Measurements from ENCODE around the gene RASGEF1C. TPM values are rescaled to one million over a fixed set of nuclear protein-coding genes. Genes with fewer than 3 reads are reported as not detected.
A peak's percentile ranks its signal among the peaks of the same experiment; 100 is the strongest.

RASGEF1C gene
- total RNA-seq, 5 donors from 2014 or later (not counting 1 experiment from before 2014, with no cell fraction given): not detected

- WGBS (ENCODE audit: insufficient coverage): no CpG with 5 or more reads among the region's 1 CpG
- Mint-ChIP-seq H3K27me3 (peaks cover 15 to 17% of the 10 kb centered on the region in 2 donors), H3K27ac (no peak overlapping the region), H3K9me3 (no peaks in the 10 kb centered on the region), H3K36me3 (no peaks in the 10 kb centered on the region), H3K4me1 (no peaks in the 10 kb centered on the region), H3K4me3 (no peak overlapping the region)
- no peaks in the 10 kb centered on the region for H3K36me3 ChIP-seq (ENCODE audit: control insufficient read depth in 2 of 2, extremely low read depth in 1 of 2, insufficient read depth in 1 of 2, low read length in 1 of 2)
- ChIA-PET CTCF (interaction anchor here in 1 of 2 donors (0.6 kb wide), 1 partner anchor 348 kb away, joined by 3 read pairs; no protein-coding TSS in a partner anchor), POLR2A (no interaction called here)
- H3K9me3 ChIP-seq: no peaks in the 10 kb centered on the region
- no peaks in the 10 kb centered on the region for H3K4me1 ChIP-seq (ENCODE audit: control insufficient read depth in 1 of 2, extremely low read depth in 1 of 2, insufficient read depth in 2 of 2, low read length in 2 of 2)
- H3K4me3 ChIP-seq (ENCODE audit: control insufficient read depth in 1 of 2, extremely low read depth in 1 of 2, low read length in 1 of 2): no peak overlapping the region
- DNase-seq: no peak
- no peak overlapping the region for H3K27ac ChIP-seq (ENCODE audit: low read length)
- H3K27me3 ChIP-seq (replicated peaks in 1 of 2; ENCODE audit: control insufficient read depth in 2 of 2, extremely low read depth in 1 of 2, insufficient read depth in 2 of 2, low read length in 1 of 2): peaks cover 0 to 27% of the 10 kb centered on the region in 2 experiments
- no peak for ATAC-seq (replicated peaks in 1 of 4)
Observed at GRCh38 chr5:180122875-180123274, 86.1 kb downstream of the RASGEF1C start.

- H3K27me3 Mint-ChIP-seq: peaks cover 15 to 18% of the 10 kb centered on the region in 2 donors
- no peaks in the 10 kb centered on the region for H3K9me3 ChIP-seq
- POLR2A ChIA-PET: no interaction called here
- ATAC-seq (replicated peaks in 1 of 4) (no peak), DNase-seq (no peak)
- peaks cover 0 to 23% of the 10 kb centered on the region in 2 experiments for H3K27me3 ChIP-seq (replicated peaks in 1 of 2; ENCODE audit: control insufficient read depth in 2 of 2, extremely low read depth in 1 of 2, insufficient read depth in 2 of 2, low read length in 1 of 2)
- H3K27ac Mint-ChIP-seq: no peak overlapping the region
- 89% methylated on average over 2 of the region's 9 CpGs for WGBS (ENCODE audit: insufficient coverage)
- no peak overlapping the region for H3K4me3 Mint-ChIP-seq
- no peak overlapping the region for H3K27ac ChIP-seq (ENCODE audit: low read length)
- no peaks in the 10 kb centered on the region for H3K4me1 Mint-ChIP-seq
- H3K36me3 ChIP-seq (ENCODE audit: control insufficient read depth in 2 of 2, extremely low read depth in 1 of 2, insufficient read depth in 1 of 2, low read length in 1 of 2): no peaks in the 10 kb centered on the region
- H3K9me3 Mint-ChIP-seq: no peaks in the 10 kb centered on the region
- no peaks in the 10 kb centered on the region for H3K4me1 ChIP-seq (ENCODE audit: control insufficient read depth in 1 of 2, extremely low read depth in 1 of 2, insufficient read depth in 2 of 2, low read length in 2 of 2)
- CTCF ChIA-PET: interaction anchor here in 1 of 2 donors (0.7 kb wide), 1 partner anchor 85 kb away, joined by 4 read pairs; no protein-coding TSS in a partner anchor
- H3K4me3 ChIP-seq (ENCODE audit: control insufficient read depth in 1 of 2, extremely low read depth in 1 of 2, low read length in 1 of 2): no peak overlapping the region
- no peaks in the 10 kb centered on the region for H3K36me3 Mint-ChIP-seq
Observed at GRCh38 chr5:180121826-180122413, 87.1 kb downstream of the RASGEF1C start.

DNA sequence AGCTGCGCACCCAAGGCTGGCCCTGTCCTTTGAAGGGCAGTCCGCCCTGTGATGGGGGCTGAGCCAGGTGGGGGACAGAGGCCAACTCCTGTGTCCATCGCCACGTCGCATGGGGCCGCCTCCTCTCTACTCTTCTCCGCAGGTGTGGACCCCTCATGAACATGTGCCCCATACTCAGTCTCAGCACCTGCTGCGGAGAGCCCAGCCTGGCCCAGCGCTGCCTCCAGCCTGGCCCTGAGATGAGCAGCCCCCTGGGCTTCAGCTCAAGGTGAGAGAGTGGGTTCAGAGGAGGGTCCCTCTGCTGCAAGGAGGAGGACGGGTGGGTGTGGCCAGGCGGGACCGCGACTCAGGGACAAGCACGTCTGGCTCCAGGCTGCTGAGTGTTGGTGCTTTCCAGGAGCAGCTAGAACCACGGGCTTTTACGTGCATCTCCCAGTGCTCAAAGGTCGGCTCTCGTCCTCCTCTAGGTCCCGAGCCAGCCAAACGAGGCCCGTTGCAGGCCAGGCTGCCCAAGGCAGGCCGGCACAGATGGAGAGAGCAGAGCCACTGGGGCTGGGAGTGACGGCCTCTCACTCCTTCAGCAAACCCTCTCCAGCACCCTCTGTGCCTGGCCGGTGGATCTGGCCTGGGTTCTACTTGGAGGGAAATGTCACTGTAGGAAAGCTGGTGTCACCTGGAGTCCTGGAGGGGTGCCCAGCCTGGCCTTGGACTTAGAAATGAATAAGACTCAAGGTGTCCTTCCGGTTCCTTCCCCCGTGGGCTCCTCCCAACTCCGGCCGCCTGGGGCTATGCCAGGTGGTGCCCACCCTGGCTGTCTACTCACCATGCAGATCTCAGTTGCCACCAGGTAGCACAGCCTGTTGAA, 88.5 kb downstream of the RASGEF1C start:
- Histone ChIP-seq H3K36me3 (ENCODE audit: control insufficient read depth in 2 of 2, extremely low read depth in 1 of 2, insufficient read depth in 1 of 2, low read length in 1 of 2) (no peaks in the 10 kb centered on the region), H3K4me1 (ENCODE audit: control insufficient read depth in 1 of 2, extremely low read depth in 1 of 2, insufficient read depth in 2 of 2, low read length in 2 of 2) (no peaks in the 10 kb centered on the region), H3K4me3 (ENCODE audit: control insufficient read depth in 1 of 2, extremely low read depth in 1 of 2, low read length in 1 of 2) (no peak overlapping the region), H3K9me3 (no peaks in the 10 kb centered on the region), H3K27me3 (replicated peaks in 1 of 2; ENCODE audit: control insufficient read depth in 2 of 2, extremely low read depth in 1 of 2, insufficient read depth in 2 of 2, low read length in 1 of 2) (peaks cover 0 to 25% of the 10 kb centered on the region in 2 experiments), H3K27ac (ENCODE audit: low read length) (no peak overlapping the region)
- H3K4me1 Mint-ChIP-seq: no peaks in the 10 kb centered on the region
- WGBS (ENCODE audit: insufficient coverage): 82% methylated on average over 20 of the region's 28 CpGs
- DNase-seq (peak in 1 of 35 experiments; percentile 7), ATAC-seq (replicated peaks in 1 of 4) (no peak)
- ChIA-PET CTCF (no interaction called here), POLR2A (no interaction called here)
- H3K9me3 Mint-ChIP-seq: no peaks in the 10 kb centered on the region
- H3K27me3 Mint-ChIP-seq: peaks cover 12 to 13% of the 10 kb centered on the region in 2 donors
- H3K4me3 Mint-ChIP-seq: no peak overlapping the region
- no peak overlapping the region for H3K27ac Mint-ChIP-seq
- H3K36me3 Mint-ChIP-seq: no peaks in the 10 kb centered on the region

GRCh38 chr5:180119903-180120236, 89.1 kb downstream of the RASGEF1C start:
- Histone ChIP-seq H3K36me3 (ENCODE audit: control insufficient read depth in 2 of 2, extremely low read depth in 1 of 2, insufficient read depth in 1 of 2, low read length in 1 of 2) (no peaks in the 10 kb centered on the region), H3K9me3 (no peaks in the 10 kb centered on the region), H3K4me3 (ENCODE audit: control insufficient read depth in 1 of 2, extremely low read depth in 1 of 2, low read length in 1 of 2) (no peak overlapping the region), H3K27ac (ENCODE audit: low read length) (no peak overlapping the region), H3K4me1 (ENCODE audit: control insufficient read depth in 1 of 2, extremely low read depth in 1 of 2, insufficient read depth in 2 of 2, low read length in 2 of 2) (no peaks in the 10 kb centered on the region), H3K27me3 (replicated peaks in 1 of 2; ENCODE audit: control insufficient read depth in 2 of 2, extremely low read depth in 1 of 2, insufficient read depth in 2 of 2, low read length in 1 of 2) (peaks cover 0 to 25% of the 10 kb centered on the region in 2 experiments)
- 100% methylated on average over 3 of the region's 12 CpGs for WGBS (ENCODE audit: insufficient coverage)
- H3K4me3 Mint-ChIP-seq: no peak overlapping the region
- peaks cover 12 to 13% of the 10 kb centered on the region in 2 donors for H3K27me3 Mint-ChIP-seq
- no peak overlapping the region for H3K27ac Mint-ChIP-seq
- H3K36me3 Mint-ChIP-seq: no peaks in the 10 kb centered on the region
- H3K4me1 Mint-ChIP-seq: no peaks in the 10 kb centered on the region
- ChIA-PET CTCF (no interaction called here), POLR2A (no interaction called here)
- ATAC-seq (replicated peaks in 1 of 4) (no peak), DNase-seq (no peak)
- H3K9me3 Mint-ChIP-seq: no peaks in the 10 kb centered on the region

GRCh38 chr5:180119031-180119902, 89.7 kb downstream of the RASGEF1C start:
- ATAC-seq (replicated peaks in 1 of 4): no peak
- H3K4me1 Mint-ChIP-seq: no peaks in the 10 kb centered on the region
- Histone ChIP-seq H3K4me3 (ENCODE audit: control insufficient read depth in 1 of 2, extremely low read depth in 1 of 2, low read length in 1 of 2) (no peak overlapping the region), H3K27ac (ENCODE audit: low read length) (no peak overlapping the region), H3K9me3 (no peaks in the 10 kb centered on the region), H3K36me3 (ENCODE audit: control insufficient read depth in 2 of 2, extremely low read depth in 1 of 2, insufficient read depth in 1 of 2, low read length in 1 of 2) (no peaks in the 10 kb centered on the region), H3K27me3 (replicated peaks in 1 of 2; ENCODE audit: control insufficient read depth in 2 of 2, extremely low read depth in 1 of 2, insufficient read depth in 2 of 2, low read length in 1 of 2) (peaks cover 0 to 19% of the 10 kb centered on the region in 2 experiments), H3K4me1 (ENCODE audit: control insufficient read depth in 1 of 2, extremely low read depth in 1 of 2, insufficient read depth in 2 of 2, low read length in 2 of 2) (no peaks in the 10 kb centered on the region)
- no peak overlapping the region for H3K4me3 Mint-ChIP-seq
- H3K36me3 Mint-ChIP-seq: no peaks in the 10 kb centered on the region
- H3K27me3 Mint-ChIP-seq: peaks cover 10 to 13% of the 10 kb centered on the region in 2 donors
- POLR2A ChIA-PET: no interaction called here
- 85% methylated on average over 23 of the region's 23 CpGs for WGBS (ENCODE audit: insufficient coverage)
- no peak overlapping the region for H3K27ac Mint-ChIP-seq
- no peaks in the 10 kb centered on the region for H3K9me3 Mint-ChIP-seq
- CTCF ChIA-PET: no interaction called here
- DNase-seq: no peak

GRCh38 chr5:180118391-180118791, 90.6 kb downstream of the RASGEF1C start:
- H3K27me3 ChIP-seq (replicated peaks in 1 of 2; ENCODE audit: control insufficient read depth in 2 of 2, extremely low read depth in 1 of 2, insufficient read depth in 2 of 2, low read length in 1 of 2): peaks cover 0 to 22% of the 10 kb centered on the region in 2 experiments
- Mint-ChIP-seq H3K9me3 (no peaks in the 10 kb centered on the region), H3K27me3 (peaks cover 6 to 7% of the 10 kb centered on the region in 2 donors), H3K36me3 (no peaks in the 10 kb centered on the region), H3K4me3 (no peak overlapping the region), H3K27ac (no peak overlapping the region), H3K4me1 (no peaks in the 10 kb centered on the region)
- no peaks in the 10 kb centered on the region for H3K9me3 ChIP-seq
- H3K36me3 ChIP-seq (ENCODE audit: control insufficient read depth in 2 of 2, extremely low read depth in 1 of 2, insufficient read depth in 1 of 2, low read length in 1 of 2): no peaks in the 10 kb centered on the region
- ChIA-PET POLR2A (no interaction called here), CTCF (interaction anchor here in 1 of 2 donors (0.6 kb wide), 1 partner anchor 189 kb away, joined by 3 read pairs; no protein-coding TSS in a partner anchor)
- WGBS (ENCODE audit: insufficient coverage): 87% methylated on average over 14 of the region's 14 CpGs
- H3K27ac ChIP-seq (ENCODE audit: low read length): no peak overlapping the region
- DNase-seq (no peak), ATAC-seq (replicated peaks in 1 of 4) (no peak)
- no peaks in the 10 kb centered on the region for H3K4me1 ChIP-seq (ENCODE audit: control insufficient read depth in 1 of 2, extremely low read depth in 1 of 2, insufficient read depth in 2 of 2, low read length in 2 of 2)
- H3K4me3 ChIP-seq (ENCODE audit: control insufficient read depth in 1 of 2, extremely low read depth in 1 of 2, low read length in 1 of 2): no peak overlapping the region
